Measurements from ENCODE around the gene SNCA.

SNCA gene

DNA sequence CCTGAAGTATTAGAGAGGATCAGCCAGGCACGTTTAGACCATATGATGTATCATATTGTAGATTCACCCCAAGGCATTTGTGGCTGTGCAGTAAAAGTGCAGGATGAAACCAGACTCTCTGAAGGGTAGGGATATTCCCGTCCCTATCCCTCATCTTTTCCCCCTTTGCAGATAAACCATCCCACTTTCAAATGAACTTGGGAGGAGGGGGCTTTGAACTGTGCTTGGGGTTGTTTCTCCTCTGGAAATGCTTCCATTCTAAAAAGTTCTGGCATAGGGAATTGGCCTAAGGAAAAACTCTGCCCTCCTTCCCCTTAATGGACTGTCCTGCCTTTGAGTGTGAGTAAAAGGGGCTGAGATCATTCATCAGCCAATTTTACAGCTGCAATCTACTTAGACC is 23.8 kb downstream of the SNCA start:
- DNase-seq: no peak

- no peak for DNase-seq
Measured at GRCh38 chr4:89807441-89808140, 29.4 kb downstream of the SNCA start.

- DNase-seq: no peak
Measured at GRCh38 chr4:89805297-89805696, 31.7 kb downstream of the SNCA start.

DNA sequence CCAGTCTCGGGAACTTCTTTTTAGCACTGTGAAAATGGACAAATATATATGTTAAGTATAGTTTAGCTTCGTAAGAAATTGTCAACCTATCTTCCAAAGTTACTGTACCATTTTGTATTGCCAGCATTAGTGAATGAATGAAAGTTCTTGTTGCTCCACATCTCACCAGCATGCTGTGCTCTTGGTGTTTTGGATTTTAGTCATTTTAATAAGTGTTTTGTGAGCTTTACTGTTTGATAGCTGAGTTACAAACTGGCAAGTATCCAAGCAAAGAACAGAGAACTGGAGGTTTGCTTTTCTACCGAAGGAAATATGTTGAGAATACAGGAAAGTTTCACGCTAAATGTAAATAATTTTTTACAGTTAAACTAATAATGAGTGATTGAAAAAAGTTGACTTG is 33.0 kb downstream of the SNCA start:
- DNase-seq: no peak

DNA sequence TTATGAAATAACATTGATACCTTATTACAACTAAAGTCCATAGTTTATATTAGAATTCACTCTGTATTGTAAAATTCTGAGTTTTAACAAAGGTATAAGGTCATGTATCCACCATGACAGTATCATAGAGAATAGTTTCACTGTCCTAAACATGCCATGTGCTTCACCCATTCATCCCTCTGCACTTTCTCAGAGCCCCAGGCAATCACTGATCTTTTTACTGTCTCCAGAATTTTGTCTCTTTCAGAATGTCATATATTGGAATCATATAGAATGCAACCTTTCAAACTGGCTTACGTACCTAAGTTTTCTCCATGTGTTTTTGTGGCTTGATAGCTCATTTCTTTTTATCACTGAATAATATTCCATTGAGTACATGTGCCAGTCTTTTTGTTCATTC is 33.9 kb downstream of the SNCA start:
- no peak for DNase-seq

DNA sequence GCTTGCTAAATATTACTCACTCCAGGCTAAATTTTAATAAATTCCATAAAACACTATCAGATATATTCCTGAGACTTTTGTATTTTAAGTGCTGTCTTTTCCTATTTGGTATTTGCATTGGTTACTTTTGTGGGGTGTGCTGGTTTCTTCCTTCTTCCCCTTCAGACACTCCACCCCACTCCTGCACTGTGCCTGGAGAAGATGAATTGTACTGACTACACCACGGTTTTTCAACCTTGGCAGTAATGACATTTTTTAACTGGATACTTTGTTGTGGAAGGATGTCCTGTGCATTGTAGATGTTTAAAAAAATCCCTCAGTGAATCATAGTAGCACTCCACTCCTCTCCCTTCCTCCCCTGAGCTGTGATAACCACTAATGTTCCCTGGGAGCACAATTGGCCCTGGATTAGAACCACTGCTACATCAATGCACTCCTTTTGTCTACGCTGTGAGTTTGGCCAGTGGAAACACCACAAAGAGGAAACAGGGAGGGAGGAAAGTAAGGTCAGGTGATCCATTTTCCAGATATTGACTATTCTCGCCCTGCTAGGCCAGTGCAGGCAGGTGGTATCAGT is 36.3 kb downstream of the SNCA start:
- no peak for DNase-seq

DNA sequence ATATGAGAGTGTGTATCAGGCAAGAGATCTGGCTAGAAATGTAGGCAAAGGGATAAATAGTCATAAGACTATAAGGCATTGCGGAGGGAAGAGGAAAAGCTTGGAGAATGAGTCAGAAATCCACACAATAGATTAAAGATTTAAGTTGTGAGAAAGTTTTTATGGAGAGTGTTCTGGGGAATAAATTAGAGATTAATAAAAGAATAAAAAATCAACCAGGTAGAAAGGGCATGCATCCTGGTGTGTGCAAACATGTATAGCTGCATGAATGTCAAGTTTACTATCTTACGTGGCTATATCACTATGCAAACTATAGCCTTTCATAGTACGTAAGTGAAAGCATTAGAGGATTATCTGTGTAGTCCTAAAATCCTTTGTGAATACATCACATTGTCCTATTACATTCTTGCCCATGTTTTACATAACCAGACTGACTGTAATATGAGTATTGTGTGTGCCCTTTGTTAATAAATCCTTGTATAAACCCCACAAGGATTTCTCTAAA is 36.9 kb downstream of the SNCA start:
- DNase-seq: no peak

GRCh38 chr4:89799071-89799470 is 37.9 kb downstream of the SNCA start:
- DNase-seq: no peak

DNA sequence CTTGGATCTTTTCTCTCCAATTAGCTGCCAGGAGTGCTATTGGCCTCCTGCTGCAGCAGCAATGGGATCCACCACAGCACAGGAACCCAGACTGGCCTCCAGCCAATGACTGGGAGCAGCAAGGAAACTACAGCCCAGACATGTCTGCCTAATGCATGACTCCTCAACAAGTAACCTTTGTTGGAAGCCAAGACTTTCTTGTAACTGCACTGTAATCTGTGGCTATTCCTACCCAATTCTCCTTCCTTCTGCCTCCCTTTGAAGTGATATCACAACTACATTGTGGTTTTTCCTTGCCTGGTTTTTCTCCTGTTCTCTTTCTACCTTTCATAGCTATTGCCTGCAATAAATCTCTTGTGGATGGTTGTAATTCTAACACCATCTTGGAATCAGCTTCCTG is 39.8 kb downstream of the SNCA start:
- DNase-seq: no peak

DNA sequence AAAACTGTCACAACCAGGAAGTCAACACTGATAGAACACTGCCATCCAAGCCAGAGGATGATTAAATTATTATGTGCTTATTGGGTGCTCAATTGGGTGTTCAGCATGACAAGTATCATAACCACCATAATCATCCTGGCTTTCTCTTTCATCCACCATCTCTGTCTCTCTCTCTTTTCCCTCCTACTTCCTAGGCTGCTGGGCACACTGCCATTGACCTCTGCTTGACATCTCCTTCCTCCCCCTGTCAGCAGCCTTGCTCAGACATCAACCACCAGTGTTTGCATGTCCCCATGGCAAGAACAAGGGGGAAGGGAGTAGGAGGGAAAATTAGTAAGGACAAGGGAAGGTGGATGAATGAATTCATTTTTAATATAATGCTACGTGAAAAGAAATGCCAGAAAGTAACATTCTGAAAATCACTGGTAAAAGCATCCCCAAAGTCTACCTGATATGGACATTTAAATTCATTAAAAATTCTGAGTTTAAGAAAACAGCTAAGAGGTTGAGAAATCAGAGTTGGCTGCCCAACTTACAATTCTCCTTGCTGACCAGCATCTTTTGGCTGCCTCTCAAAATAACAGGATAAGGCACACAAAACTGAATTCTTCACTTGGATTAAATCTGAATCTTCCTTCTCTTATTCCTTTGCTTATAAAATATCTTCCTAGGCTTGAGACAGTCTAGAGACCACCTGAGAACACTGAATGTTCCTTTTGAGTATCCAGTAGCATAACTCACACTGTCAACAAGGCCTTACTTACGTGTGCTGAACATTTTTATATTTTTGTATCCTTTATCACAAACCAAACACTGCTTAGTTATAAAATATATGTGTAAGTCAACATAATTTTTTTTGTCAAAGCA is 48.5 kb downstream of the SNCA start:
- DNase-seq: no peak

GRCh38 chr4:89784686-89785231 is 52.2 kb downstream of the SNCA start:
- DNase-seq: no peak

DNA sequence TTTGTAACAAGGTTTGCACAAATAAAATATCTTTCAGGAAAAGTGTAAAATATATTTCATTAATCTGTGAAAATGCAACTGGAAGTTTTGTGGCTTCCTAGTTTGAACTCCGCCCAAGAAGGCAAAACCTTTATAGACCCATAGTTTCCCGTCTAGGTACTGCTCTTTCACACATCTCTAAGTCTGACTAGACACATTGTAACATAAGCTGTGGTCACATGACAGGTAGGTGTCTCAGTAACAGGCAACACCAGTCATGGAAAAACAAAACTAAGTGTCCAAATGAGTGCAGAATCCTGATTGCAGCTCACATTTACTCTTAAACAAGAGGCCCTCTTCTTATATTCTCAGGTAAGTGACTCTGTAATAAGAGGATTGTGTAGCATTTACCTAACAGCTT is 55.6 kb downstream of the SNCA start:
- no peak for DNase-seq

- DNase-seq: no peak
Measured at GRCh38 chr4:89773805-89774204, 63.2 kb downstream of the SNCA start.

DNA sequence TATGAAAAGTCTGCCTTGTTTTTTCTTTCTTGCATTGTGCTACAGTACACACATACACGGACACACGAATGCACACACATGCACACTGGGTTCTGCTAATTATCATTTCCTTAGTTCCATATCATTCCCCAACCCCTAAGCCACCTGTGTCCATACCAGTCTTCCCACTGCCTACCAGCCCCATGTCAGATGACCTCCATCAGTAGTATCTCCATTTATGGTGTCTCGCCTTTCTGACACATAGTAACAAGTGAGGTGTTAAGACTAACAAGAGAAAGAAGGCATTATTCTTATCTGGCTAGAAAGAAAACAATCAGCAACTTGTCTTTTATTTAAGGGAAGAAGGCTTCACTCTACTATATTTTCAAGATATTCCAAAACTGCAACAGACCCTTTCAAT is 67.1 kb downstream of the SNCA start:
- no peak for DNase-seq

DNA sequence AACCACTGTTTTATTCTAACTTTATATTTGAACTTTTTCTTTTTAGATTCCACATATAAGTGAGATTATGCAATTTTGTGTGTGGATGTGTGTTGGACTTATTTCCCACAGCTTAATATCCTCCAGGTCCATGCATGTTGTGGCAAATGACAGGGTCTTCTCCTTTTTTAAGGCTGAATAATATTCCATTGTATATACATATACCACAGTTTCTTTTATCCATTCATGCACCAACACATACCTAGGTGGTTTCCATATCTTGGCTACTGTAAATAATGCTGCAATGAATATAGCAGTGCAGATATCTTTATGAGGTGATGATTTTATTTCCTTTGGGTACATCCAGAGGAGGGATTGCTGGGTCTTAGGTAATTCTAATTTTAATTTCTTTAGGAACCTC is 69.0 kb downstream of the SNCA start:
- DNase-seq: no peak

DNA sequence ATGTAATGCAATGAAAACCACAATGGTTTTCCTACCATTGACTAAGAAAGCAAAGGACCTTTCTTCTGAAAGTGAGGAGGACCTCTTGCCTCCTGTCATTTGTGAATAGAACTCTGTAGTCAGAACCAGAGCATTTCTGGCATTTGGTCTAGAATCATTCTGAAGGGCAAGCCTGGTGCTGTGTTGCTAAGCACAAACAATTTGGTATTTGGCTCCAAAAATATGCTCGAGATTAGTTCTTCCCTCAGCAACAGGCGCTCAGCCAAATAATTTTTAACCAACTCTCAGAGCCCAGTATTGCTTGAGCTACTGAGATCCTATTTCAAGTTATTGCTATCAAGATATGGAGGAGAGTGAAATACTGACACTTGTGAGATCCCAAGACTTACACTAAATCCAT is 71.0 kb downstream of the SNCA start:
- peak in 1 of 2 donors; percentile 54 for DNase-seq

- DNase-seq: no peak
Measured at GRCh38 chr4:89765528-89765927, 71.4 kb downstream of the SNCA start.

DNA sequence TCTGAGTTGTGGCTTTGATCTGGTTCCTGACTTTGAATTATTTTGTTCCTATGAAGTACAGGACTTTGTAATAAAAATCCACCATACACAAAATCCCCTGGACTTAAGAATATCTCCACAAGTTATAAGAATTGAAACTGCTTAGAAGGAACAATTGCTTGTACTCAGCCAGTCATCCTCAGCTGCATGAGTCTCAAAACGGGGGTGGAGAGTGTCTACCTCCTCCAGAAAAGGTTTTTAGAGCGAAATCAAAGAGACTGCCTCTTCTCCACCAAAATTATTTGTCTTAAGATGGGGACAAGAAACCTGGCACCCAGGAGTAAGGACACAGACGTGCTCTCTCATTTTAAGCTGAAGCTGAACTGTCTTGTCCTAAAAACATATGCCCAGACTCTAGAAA is 74.7 kb downstream of the SNCA start:
- no peak for DNase-seq

- no peak for DNase-seq
Measured at GRCh38 chr4:89759426-89759825, 77.5 kb downstream of the SNCA start.

DNA sequence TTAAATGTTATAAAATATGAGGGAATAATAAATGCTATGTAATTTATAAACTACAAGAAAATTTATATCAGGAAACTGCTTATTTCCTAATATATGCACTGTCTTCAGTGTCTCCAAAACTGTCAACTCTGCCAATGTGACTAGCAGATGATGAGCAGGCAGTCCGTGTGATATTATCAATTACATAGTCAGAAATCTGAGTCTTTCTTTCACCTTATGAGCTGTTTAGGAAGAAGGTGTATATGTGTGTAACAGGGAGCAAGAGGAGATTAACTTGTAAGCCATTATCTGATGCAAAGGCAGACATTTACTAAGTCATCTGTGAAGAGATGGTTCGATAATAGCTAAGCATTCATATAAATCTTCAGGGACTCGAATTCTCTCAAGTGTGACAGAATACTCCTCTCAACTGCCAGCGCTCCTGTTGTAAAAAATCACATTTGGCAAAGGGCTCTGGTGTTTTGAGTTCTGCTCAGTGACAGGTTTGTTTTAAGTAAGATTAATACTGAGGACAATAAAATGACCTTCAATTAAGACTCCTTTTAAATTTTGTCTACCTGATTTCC is 79.7 kb downstream of the SNCA start:
- DNase-seq: no peak

- DNase-seq: no peak
Measured at GRCh38 chr4:89755220-89755619, 81.7 kb downstream of the SNCA start.

GRCh38 chr4:89754531-89754930 is 82.4 kb downstream of the SNCA start:
- no peak for DNase-seq

- no peak for DNase-seq
Measured at GRCh38 chr4:89753601-89754066, 83.3 kb downstream of the SNCA start.
